Naive thymus-derived CD4-positive, alpha-beta T cell (primary cell): ENCODE measurements around the gene VMAC. TPM values are rescaled to one million over a fixed set of nuclear protein-coding genes. Genes with fewer than 3 reads are reported as not detected.
A peak's percentile ranks its signal among the peaks of the same experiment; 100 is the strongest.
"Not testable (repeated sequence)": the region's sequence is repeated elsewhere in the genome, so short reads cannot be mapped to it uniquely, and the experiment has no call there.

Source experiments
- ATAC-seq: fragments of 150-1000 bp; cut with Tn5 transposase; 2 replicates; pipeline ENCODE4 v1.10.0; 2021; ENCODE audit warnings: mild to moderate bottlenecking, moderate library complexity
- CTCF ChIA-PET: fragments of 350-600 bp; sonication (Branson Sonifier 250); formaldehyde crosslinking; loops from one replicate; lab custom pipeline; 2021; ENCODE audit warnings: antibody characterized with exemption; lab: Charles Lee
- POLR2A ChIA-PET: fragments of 350-600 bp; sonication (Branson Sonifier 250); formaldehyde crosslinking; loops from one replicate; lab custom pipeline; 2021; ENCODE audit warnings: antibody characterized with exemption, inconsistent platforms; lab: Charles Lee
- DNase-seq, 9 donors: peaks; one replicate each; pipeline versions ENCODE4 v3.0.0 to v3.0.0-alpha.2; 2020 to 2022; ENCODE audit warnings: mixed read lengths in 1 of 9
- H3K27ac ChIP-seq: one replicate; pipeline ENCODE4 v1.7.0; 2013; ENCODE audit warnings: mild to moderate bottlenecking, low read depth, low read length, moderate library complexity
- H3K27me3 ChIP-seq, 2 donors: one replicate each; pipeline ENCODE4 v1.7.0; 2013; ENCODE audit warnings: low read length in 2 of 2, mild to moderate bottlenecking in 2 of 2, moderate library complexity in 2 of 2; ENCODE audit not compliant: control insufficient read depth in 2 of 2, insufficient read depth in 2 of 2
- H3K36me3 ChIP-seq, 3 experiments: 1 replicate in 2 of 3; 2 replicates in 1 of 3; pipeline ENCODE4 v1.7.0; 2013; ENCODE audit warnings: low read length in 3 of 3, mild to moderate bottlenecking in 3 of 3, moderate library complexity in 1 of 3; ENCODE audit not compliant: insufficient read depth in 3 of 3, control insufficient read depth in 2 of 3
- H3K4me1 ChIP-seq, 2 donors: one replicate each; pipeline ENCODE4 v1.7.0; 2013; ENCODE audit warnings: low read length in 2 of 2, mild to moderate bottlenecking in 2 of 2, moderate library complexity in 1 of 2; ENCODE audit not compliant: control insufficient read depth in 2 of 2, insufficient read depth in 2 of 2
- H3K4me3 ChIP-seq: 2 replicates; pipeline ENCODE4 v1.7.0; 2013; ENCODE audit warnings: mild to moderate bottlenecking, low read length
- H3K9me3 ChIP-seq, 3 experiments: 1 replicate in 2 of 3; 2 replicates in 1 of 3; pipeline ENCODE4 v1.7.0; 2013; ENCODE audit warnings: low read length in 3 of 3; ENCODE audit not compliant: control insufficient read depth in 2 of 3
- H3K27ac Mint-ChIP-seq, 9 donors: one replicate each; pipeline ENCODE4 v1.8.0; 2020 to 2022; ENCODE audit warnings: mixed read lengths in 9 of 9, mild to moderate bottlenecking in 8 of 9, moderate library complexity in 5 of 9, inconsistent platforms in 2 of 9
- H3K27me3 Mint-ChIP-seq, 5 donors: one replicate each; pipeline ENCODE4 v1.8.0; 2021 to 2022; ENCODE audit warnings: mixed read lengths in 5 of 5, mild to moderate bottlenecking in 1 of 5
- H3K36me3 Mint-ChIP-seq, 5 donors: one replicate each; pipeline ENCODE4 v1.8.0; 2020 to 2022; ENCODE audit warnings: mixed read lengths in 5 of 5, mild to moderate bottlenecking in 3 of 5, inconsistent platforms in 1 of 5
- H3K4me1 Mint-ChIP-seq, 7 donors: one replicate each; pipeline ENCODE4 v1.8.0; 2020 to 2022; ENCODE audit warnings: mixed read lengths in 7 of 7, mild to moderate bottlenecking in 3 of 7, inconsistent platforms in 1 of 7
- H3K4me3 Mint-ChIP-seq, 10 donors: one replicate each; pipeline ENCODE4 v1.8.0; 2020 to 2022; ENCODE audit warnings: mild to moderate bottlenecking in 10 of 10, mixed read lengths in 10 of 10, moderate library complexity in 6 of 10, inconsistent platforms in 2 of 10
- H3K9me3 Mint-ChIP-seq, 11 donors: one replicate each; pipeline ENCODE4 v1.8.0; 2020 to 2022; ENCODE audit warnings: mixed read lengths in 11 of 11, mild to moderate bottlenecking in 4 of 11, inconsistent platforms in 1 of 11, moderate library complexity in 1 of 11
- intact Hi-C, 2 donors: fragments of 100-400 bp; cut with micrococcal nuclease; formaldehyde crosslinking; loops; one replicate each; pipeline ENCODE4 v1.15.1; 2023
- polyA plus RNA-seq, 2 donors: library from polyadenylated mRNA; unstranded; fragments of 300-500 nt; fragmentation: Illumina TruSeq; gene quantifications; one replicate each; pipeline ENCODE4 v1.2.3, GENCODE V29; 2021
- total RNA-seq, 6 experiments: library from RNA in 5 of 6; stranded (reverse) in 5 of 6; gene quantifications; 1 replicate in 5 of 6; 2 replicates in 1 of 6; pipeline ENCODE4 v1.2.3 and lab custom pipeline; 2021 to 2026

VMAC gene
- 10 to 100 TPM; 13.1 to 39.4 (median 27.8) TPM for total RNA-seq
- 1 to 10 TPM; 6.3 to 7.0 TPM for polyA plus RNA-seq
- 37.4 reads per million, percentile 65 among the genes with 10 or more reads in this experiment for total RNA-seq (lab: John Stamatoyannopoulos, UW)

GRCh38 chr19:5904352-5905113, at the start of gene VMAC:
TSS of gene VMAC (plus strand) at chr19:5904872. CDS start at chr19:5904891, 19 bp downstream.
- DNase-seq (peak in 8 of 9 donors; percentile 99 to 100 (median 100)), ATAC-seq (peak; percentile 85)
- no peaks in the 10 kb centered on the region for H3K27me3 ChIP-seq
- no peaks in the 10 kb centered on the region for H3K27me3 Mint-ChIP-seq
- peaks cover 3 to 8% (median 4%) of the 10 kb centered on the region in 5 donors for H3K36me3 Mint-ChIP-seq
- peak within 1 kb of the TSS; percentile 89 for H3K4me3 ChIP-seq
- ChIA-PET POLR2A (interaction anchor here (0.8 to 6.0 kb wide), 19 partner anchors 9 to 1264 kb away, joined by 3 to 48 read pairs (median 6); partner anchors contain the start of genes CATSPERD, LONP1, RANBP3 and RPL36), CTCF (interaction anchor here (0.7 to 2.4 kb wide), 6 partner anchors 44 to 100 kb away, joined by 3 to 8 read pairs (median 4); partner anchors contain the start of gene NRTN)
- H3K27ac ChIP-seq, result peak within 1 kb of the TSS; percentile 93
- H3K27ac Mint-ChIP-seq, result peak within 1 kb of the TSS; percentile 96 to 100 (median 100)
- H3K9me3 Mint-ChIP-seq, result no peaks in the 10 kb centered on the region
- H3K36me3 ChIP-seq, result peaks cover 0 to 23% (median 0%) of the 10 kb centered on the region in 3 experiments
- peaks cover 18 to 19% of the 10 kb centered on the region in 2 donors for H3K4me1 ChIP-seq
- intact Hi-C loops, result loop anchor here (1.0 to 10.0 kb wide), 24 partner anchors 46 to 1630 kb away; partner anchors contain the start of genes CATSPERD (in 2 of the 2), GPR108 (in 2 of the 2), LONP1 (in 2 of the 2) and MICOS13 (in 2 of the 2)
- peak within 1 kb of the TSS; percentile 89 to 99 (median 96) for H3K4me3 Mint-ChIP-seq
- H3K9me3 ChIP-seq, result no peaks in the 10 kb centered on the region
- H3K4me1 Mint-ChIP-seq, result peaks cover 21 to 53% (median 30%) of the 10 kb centered on the region in 7 donors

GRCh38 chr19:5855151-5855550, 49.5 kb upstream of the VMAC start:
- H3K4me3 Mint-ChIP-seq, H3K4me1 ChIP-seq, H3K9me3 Mint-ChIP-seq, ATAC-seq, DNase-seq, POLR2A ChIA-PET, H3K9me3 ChIP-seq, H3K27me3 ChIP-seq, H3K27ac ChIP-seq, H3K4me3 ChIP-seq, H3K4me1 Mint-ChIP-seq, H3K27me3 Mint-ChIP-seq, intact Hi-C loops, CTCF ChIA-PET, H3K36me3 ChIP-seq, H3K36me3 Mint-ChIP-seq, H3K27ac Mint-ChIP-seq: not testable (repeated sequence)

- H3K27ac Mint-ChIP-seq, result no peak overlapping the region
- H3K27ac ChIP-seq, result no peak overlapping the region
- CTCF ChIA-PET, result no interaction called here
- intact Hi-C loops, result no loop called here
- H3K9me3 Mint-ChIP-seq, result peaks cover 0 to 2% (median 0%) of the 10 kb centered on the region in 11 donors
- H3K27me3 Mint-ChIP-seq, result peaks cover 0 to 7% (median 0%) of the 10 kb centered on the region in 5 donors
- H3K36me3 Mint-ChIP-seq, result no peaks in the 10 kb centered on the region
- H3K4me1 ChIP-seq, result no peaks in the 10 kb centered on the region
- H3K27me3 ChIP-seq, result no peaks in the 10 kb centered on the region
- DNase-seq (no peak), ATAC-seq (no peak)
- POLR2A ChIA-PET, result no interaction called here
- H3K4me3 Mint-ChIP-seq, result no peak overlapping the region
- H3K36me3 ChIP-seq, result no peaks in the 10 kb centered on the region
- no peaks in the 10 kb centered on the region for H3K9me3 ChIP-seq
- peaks cover 0 to 3% (median 0%) of the 10 kb centered on the region in 7 donors for H3K4me1 Mint-ChIP-seq
- H3K4me3 ChIP-seq, result no peak overlapping the region
Measured at GRCh38 chr19:5857203-5858081, 47.2 kb upstream of the VMAC start.

GRCh38 chr19:5863030-5863665, 41.5 kb upstream of the VMAC start:
- Mint-ChIP-seq H3K27ac (no peak overlapping the region), H3K36me3 (no peaks in the 10 kb centered on the region), H3K4me1 (peaks cover 0 to 7% (median 0%) of the 10 kb centered on the region in 7 donors), H3K27me3 (peaks cover 0 to 6% (median 0%) of the 10 kb centered on the region in 5 donors), H3K4me3 (no peak overlapping the region), H3K9me3 (no peaks in the 10 kb centered on the region)
- intact Hi-C loops, result no loop called here
- no peaks in the 10 kb centered on the region for H3K4me1 ChIP-seq
- DNase-seq (no peak), ATAC-seq (no peak)
- H3K27ac ChIP-seq, result no peak overlapping the region
- H3K36me3 ChIP-seq, result no peaks in the 10 kb centered on the region
- no peaks in the 10 kb centered on the region for H3K27me3 ChIP-seq
- POLR2A ChIA-PET, result interaction anchor here (0.6 kb wide), 1 partner anchor 25 kb away, joined by 4 read pairs; no protein-coding TSS in a partner anchor
- CTCF ChIA-PET, result no interaction called here
- no peaks in the 10 kb centered on the region for H3K9me3 ChIP-seq
- no peak overlapping the region for H3K4me3 ChIP-seq

GRCh38 chr19:5864013-5864720, 40.5 kb upstream of the VMAC start:
- Mint-ChIP-seq H3K27me3 (peaks cover 0 to 6% (median 0%) of the 10 kb centered on the region in 5 donors), H3K27ac (peak overlapping the region in 1 of 9 donors; percentile 16), H3K4me1 (peaks cover 0 to 7% (median 0%) of the 10 kb centered on the region in 7 donors), H3K4me3 (no peak overlapping the region), H3K36me3 (no peaks in the 10 kb centered on the region), H3K9me3 (no peaks in the 10 kb centered on the region)
- intact Hi-C loops, result no loop called here
- no peaks in the 10 kb centered on the region for H3K36me3 ChIP-seq
- ChIA-PET POLR2A (no interaction called here), CTCF (no interaction called here)
- H3K4me3 ChIP-seq, result no peak overlapping the region
- no peaks in the 10 kb centered on the region for H3K27me3 ChIP-seq
- no peaks in the 10 kb centered on the region for H3K9me3 ChIP-seq
- no peak overlapping the region for H3K27ac ChIP-seq
- ATAC-seq (peak; percentile 31), DNase-seq (no peak)
- H3K4me1 ChIP-seq, result no peaks in the 10 kb centered on the region
